Daoy (cell line): ENCODE measurements around the gene SYNDIG1. TPM values are rescaled to one million over a fixed set of nuclear protein-coding genes. Genes with fewer than 3 reads are reported as not detected.

Experiments
- DNase-seq: peaks from one replicate; pipeline ENCODE4 v3.0.0-alpha.2; 2015; ENCODE audit warnings: low read depth
- total RNA-seq: library from RNA; depleted of rRNA; stranded (reverse); fragments of >200 nt; shearing (Covaris generic); gene quantifications from 2 replicates; pipeline ENCODE4 v1.2.3, GENCODE V29; 2014

SYNDIG1 gene
- total RNA-seq, 1 experiment from 2014 or later: 0.91 TPM

GRCh38 chr20:24522452-24523330, 53.3 kb downstream of the SYNDIG1 start:
- DNase-seq: no peak

GRCh38 chr20:24523661-24524060, 54.2 kb downstream of the SYNDIG1 start:
- no peak for DNase-seq

GRCh38 chr20:24528583-24529368, 59.3 kb downstream of the SYNDIG1 start:
- no peak for DNase-seq

GRCh38 chr20:24529369-24529719, 59.9 kb downstream of the SYNDIG1 start:
- DNase-seq: no peak

DNA sequence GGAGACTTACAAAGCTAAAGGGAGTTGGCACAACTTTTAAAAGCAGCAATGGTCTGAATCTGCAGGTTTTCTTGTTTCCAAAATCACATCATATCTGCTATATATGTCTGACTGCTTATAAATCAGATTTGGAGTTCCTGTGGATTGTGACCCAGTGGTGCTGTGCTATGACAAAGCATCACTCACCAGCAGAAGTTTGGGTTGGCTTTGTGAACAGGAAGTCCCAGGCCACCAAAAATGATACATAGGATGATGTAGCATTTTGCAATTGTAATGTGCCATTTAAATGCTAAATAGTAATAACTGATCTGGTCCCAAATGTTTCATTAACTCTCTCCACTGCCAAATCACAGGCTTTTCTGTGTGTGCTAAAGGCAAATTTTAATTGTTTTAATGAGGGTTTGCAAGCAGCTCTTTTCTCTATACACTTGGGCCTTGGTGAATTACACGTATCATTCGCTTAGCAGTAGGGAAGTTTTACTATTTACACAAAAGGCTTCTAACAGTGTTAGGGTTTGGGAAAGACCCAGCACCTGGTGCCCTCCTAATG, 60.8 kb downstream of the SYNDIG1 start:
- no peak for DNase-seq

DNA sequence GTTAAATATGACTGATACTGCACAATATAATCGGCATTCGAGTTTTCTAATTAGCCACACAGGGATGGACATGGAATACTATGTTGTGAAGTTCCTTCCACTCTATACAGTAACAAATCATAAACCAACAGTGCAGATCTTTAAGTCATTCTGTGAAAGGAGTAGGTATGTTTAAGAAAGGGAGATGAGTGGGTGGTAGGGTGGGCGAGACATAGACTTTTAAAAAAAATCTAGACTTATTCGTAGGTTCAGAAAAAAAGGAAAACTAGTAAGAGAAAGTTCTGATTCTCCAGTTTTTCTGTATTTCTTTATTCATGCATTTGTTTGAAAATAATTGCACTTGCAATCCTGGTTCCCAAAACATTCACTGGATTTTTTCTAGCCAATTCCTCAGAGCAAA, 61.8 kb downstream of the SYNDIG1 start:
- no peak for DNase-seq

DNA sequence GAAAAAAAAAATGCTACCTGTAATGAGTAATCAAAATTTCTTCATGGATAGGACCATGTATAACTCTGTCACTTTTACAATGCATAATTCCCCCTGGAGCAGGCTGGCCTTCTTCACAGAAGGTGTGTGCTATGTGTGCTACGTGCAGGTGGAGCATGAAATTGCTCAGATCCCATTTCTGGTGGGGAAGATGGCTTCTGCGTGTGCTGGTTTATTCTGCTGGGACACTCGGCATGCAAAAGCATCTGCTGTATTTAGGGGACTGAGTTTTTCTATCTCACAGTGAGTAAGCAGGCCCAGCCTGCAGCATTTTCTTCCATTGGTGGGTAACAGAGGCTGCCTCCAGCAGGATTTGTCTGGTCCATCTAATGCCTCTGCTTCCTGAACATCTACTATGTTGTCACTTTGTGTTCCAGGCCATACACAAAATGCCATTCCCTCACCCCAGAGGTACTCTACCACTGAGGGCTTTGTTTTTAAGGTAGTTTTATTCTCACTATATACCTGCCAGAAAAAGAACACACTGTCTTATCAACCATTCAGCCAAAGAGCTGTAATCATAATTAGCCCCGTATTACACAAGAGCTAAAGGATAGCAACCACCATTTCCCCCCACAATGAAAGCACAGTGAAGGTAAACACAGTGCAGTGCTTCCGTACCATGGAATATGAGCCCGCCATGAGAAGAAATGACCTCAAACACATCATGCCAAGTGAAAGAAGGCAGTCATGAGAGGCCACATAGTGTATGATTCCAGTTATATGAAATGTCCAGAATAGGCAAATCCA, 62.4 kb downstream of the SYNDIG1 start:
- no peak for DNase-seq

DNA sequence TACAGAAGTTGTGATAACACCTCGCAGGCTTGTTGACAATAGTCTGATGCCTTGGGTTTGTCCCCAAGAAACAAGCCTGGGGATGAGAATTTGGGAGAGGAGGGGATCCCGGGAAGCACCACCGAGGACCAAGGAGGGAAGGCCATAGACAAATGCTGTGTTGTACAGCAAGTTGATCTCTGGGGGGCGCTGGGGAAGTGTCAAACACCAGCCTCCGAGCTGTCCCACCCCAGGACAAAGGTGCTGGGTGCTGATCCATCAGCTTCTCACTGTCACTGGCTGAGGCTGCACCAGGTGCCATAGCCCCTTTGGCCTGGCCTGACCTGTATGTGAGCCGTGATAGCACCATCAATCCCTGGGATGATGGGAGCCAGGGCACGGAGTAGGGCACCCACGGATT, 64.0 kb downstream of the SYNDIG1 start:
- DNase-seq: no peak

DNA sequence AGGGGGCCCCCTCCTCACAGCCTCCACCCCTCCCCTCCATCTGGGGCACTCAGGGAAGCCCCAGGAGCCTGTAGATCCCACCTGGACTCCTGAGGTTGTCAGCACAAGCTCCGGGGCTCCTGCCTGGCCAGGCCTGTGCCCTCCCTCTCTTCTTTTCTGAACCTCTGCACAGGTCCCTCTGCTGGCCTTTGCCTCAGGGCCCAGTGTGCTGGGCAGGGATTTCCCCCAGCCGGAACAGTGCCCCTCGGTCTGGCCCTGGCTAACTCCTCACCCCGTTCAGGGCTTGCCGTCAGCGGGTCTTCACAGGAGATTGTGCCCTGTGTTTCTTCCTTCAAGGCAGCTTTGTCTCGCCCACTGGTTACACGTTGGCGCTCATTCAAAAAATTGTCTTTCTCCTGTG, 64.9 kb downstream of the SYNDIG1 start:
- no peak for DNase-seq

GRCh38 chr20:24535941-24536730, 66.7 kb downstream of the SYNDIG1 start:
- no peak for DNase-seq

GRCh38 chr20:24537210-24537609, 67.8 kb downstream of the SYNDIG1 start:
- no peak for DNase-seq

GRCh38 chr20:24542721-24543120, 73.3 kb downstream of the SYNDIG1 start:
- no peak for DNase-seq

GRCh38 chr20:24543168-24543567, 73.7 kb downstream of the SYNDIG1 start:
- DNase-seq: no peak

DNA sequence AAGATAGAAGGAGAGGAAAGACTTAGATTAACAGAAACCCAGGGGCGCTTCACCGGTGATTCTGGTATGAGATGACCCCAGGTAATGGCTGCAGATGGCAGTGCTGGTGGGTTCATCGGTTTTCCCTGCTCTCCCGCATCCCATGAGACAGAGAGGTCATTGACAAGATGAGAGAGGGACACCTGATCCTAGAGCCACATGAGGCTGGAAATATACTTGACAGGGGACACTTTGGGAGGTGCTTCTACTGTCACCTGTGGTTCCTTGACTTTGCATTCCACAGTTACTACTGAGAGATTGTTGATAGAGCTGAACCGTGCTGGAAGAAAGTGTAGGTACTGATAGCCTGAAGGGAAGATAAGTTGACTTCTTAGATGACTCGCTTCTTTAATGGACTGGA, 74.3 kb downstream of the SYNDIG1 start:
- no peak for DNase-seq

DNA sequence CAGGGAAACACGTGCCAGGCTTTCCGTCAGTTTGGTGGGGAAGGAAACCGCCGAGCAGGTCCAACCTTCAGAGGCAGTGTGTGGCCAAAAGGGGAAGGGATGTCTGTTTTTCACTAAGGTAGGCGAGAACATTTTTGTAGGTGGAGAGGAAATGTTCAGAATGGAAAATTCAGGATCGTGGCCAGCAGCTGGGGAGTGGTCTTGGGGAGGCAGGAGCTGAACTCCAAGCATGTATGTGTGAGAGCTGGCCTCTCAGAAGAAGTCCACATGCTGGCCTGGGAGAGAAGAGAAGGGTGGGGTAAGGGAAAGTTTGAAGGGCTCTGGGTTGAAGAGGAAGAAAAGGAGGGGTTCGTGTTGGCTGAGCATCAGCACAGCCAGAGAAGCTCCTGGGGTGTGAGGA, 74.9 kb downstream of the SYNDIG1 start:
- no peak for DNase-seq

DNA sequence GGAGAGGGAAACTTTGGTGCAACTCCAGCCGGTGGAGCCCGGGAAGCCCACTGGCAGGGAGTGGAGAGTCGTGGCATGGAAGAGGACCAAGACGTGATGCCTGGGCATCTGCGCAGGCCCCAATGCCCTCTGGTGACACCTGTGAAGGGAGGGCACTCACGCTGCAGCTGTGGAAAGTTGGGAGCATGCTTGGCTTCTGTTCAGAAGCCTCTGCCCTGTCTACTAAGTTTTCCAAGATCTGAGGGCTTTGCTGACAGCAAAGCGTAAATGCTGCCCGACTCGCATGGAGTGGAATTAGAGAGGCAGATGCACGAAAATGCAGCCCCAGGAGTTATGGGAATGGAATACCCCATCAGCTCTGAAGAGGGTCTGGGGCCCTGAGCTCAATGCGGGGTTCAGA, 75.7 kb downstream of the SYNDIG1 start:
- no peak for DNase-seq

DNA sequence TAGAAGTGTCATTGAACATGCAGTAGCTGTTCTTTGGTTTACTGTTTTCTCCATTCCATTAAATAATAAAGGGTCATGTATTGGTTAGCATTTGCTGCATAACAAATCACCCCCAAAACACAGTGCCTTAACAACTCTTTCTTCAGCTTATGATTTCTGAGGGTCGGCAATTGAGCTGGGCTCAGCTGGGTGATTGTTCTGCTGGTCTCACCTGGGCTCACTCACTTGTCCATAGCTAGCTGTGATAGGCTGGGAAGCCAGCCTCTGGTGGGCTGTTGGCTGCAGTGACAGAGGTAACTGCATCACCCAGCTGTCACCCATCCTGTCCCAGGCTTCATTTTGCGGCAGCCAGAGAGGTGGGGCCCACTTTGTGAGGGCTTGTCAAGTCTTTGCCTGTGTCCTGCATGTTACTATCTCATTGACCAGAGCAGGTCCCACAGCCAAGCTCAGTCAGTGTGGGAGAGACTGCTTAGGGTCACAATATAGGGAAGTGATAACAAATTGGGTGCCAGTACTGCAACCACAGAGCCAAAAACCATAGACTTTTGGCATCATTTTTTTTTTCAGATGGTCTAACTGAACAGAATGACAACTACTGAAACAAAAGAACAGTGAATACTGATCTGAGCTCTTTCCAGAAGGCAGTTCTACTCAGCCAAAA, 76.9 kb downstream of the SYNDIG1 start:
- no peak for DNase-seq

DNA sequence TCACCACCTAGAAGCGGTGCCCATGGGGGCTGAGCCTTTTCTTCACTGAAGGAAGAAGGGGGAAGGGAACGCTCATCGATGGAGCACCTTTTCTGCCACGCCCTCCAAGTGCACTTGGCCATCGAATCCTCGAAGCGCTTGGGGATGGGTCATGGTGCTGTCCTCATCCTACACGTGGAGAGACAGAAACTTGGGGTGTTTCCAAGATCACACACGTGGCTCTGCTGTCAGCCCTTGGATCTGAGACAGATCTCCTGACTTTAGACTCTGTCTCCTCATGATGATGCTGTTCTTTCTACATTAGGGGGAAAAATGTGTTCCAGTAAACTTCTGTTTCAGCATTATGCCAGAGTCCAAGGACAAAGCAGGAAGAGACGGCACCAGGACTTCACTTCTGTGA, 78.5 kb downstream of the SYNDIG1 start:
- DNase-seq: no peak

DNA sequence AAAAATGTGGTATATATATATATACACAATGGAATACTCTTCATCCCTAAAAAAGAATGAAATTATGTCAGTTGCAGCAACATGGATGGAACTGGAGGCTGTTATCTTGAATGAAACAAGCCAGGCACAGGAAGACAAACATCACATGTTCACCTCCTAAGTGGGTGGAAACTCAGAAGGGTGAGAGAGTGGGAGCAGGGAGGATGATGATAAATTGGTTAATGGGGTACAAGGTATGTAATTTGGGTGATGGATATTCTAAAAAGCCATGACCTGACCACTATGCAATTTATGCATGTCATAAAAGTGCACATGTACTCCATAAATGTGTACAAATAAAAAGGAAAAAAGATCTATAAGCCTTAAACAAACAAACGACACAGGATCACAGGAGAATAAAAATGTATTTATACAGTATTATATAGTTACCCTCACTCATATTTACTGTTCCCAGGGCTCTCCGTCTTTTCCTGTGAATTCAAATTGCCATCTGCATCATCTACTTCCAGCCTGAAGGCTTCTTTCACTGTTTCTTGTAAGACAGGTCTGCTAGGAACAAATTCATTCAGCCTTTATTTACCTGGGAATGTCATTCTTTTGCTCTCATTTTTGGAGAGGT, 89.8 kb downstream of the SYNDIG1 start:
- DNase-seq: no peak
